ENCODE data around the gene L1CAM. TPM values are rescaled to one million over a fixed set of nuclear protein-coding genes. Genes with fewer than 3 reads are reported as not detected.

The L1CAM gene
- total RNA-seq, 2 experiments from 2014 or later, result 4.2 to 5.2 TPM

GRCh38 chrX:153830640-153831428, 55.1 kb downstream of the L1CAM start:
- Mint-ChIP-seq H3K9me3 (no peaks in the 10 kb centered on the region), H3K27ac (no peak overlapping the region), H3K4me3 (no peak overlapping the region), H3K36me3 (ENCODE audit: low read depth) (no peaks in the 10 kb centered on the region), H3K27me3 (peaks cover 35% of the 10 kb centered on the region), H3K4me1 (peaks cover 9% of the 10 kb centered on the region)
- CTCF ChIA-PET, result no interaction called here
- POLR2A ChIA-PET, result no interaction called here
- DNase-seq, result no peak

- DNase-seq, result no peak
- Mint-ChIP-seq H3K4me3 (peak within 1 kb of the TSS; percentile 32), H3K4me1 (peaks cover 9% of the 10 kb centered on the region), H3K9me3 (no peaks in the 10 kb centered on the region), H3K36me3 (ENCODE audit: low read depth) (no peaks in the 10 kb centered on the region), H3K27me3 (peaks cover 35% of the 10 kb centered on the region), H3K27ac (no peak within 1 kb of the TSS)
- ChIA-PET POLR2A (no interaction called here), CTCF (no interaction called here)
Measured at GRCh38 chrX:153829799-153830639, 56.0 kb downstream of the L1CAM start, which contains the start of gene PDZD4. Gene PDZD4, minus strand, starts transcription at chrX:153830544. Its CDS starts 246 bp downstream, at chrX:153830298.

GRCh38 chrX:153829549-153829798, 56.5 kb downstream of the L1CAM start:
- Mint-ChIP-seq H3K36me3 (ENCODE audit: low read depth) (no peaks in the 10 kb centered on the region), H3K27me3 (peaks cover 32% of the 10 kb centered on the region), H3K9me3 (no peaks in the 10 kb centered on the region), H3K4me3 (no peak overlapping the region), H3K4me1 (peaks cover 9% of the 10 kb centered on the region), H3K27ac (no peak overlapping the region)
- DNase-seq, result no peak
- ChIA-PET CTCF (no interaction called here), POLR2A (no interaction called here)

- Mint-ChIP-seq H3K27ac (no peak overlapping the region), H3K9me3 (no peaks in the 10 kb centered on the region), H3K27me3 (peaks cover 32% of the 10 kb centered on the region), H3K36me3 (ENCODE audit: low read depth) (no peaks in the 10 kb centered on the region), H3K4me3 (no peak overlapping the region), H3K4me1 (peaks cover 9% of the 10 kb centered on the region)
- no peak for DNase-seq
- CTCF ChIA-PET, result no interaction called here
- POLR2A ChIA-PET, result no interaction called here
Measured at GRCh38 chrX:153828723-153829548, 57.0 kb downstream of the L1CAM start.

GRCh38 chrX:153828308-153828707, 57.7 kb downstream of the L1CAM start:
- Mint-ChIP-seq H3K36me3 (ENCODE audit: low read depth) (no peaks in the 10 kb centered on the region), H3K27me3 (peaks cover 35% of the 10 kb centered on the region), H3K4me3 (no peak overlapping the region), H3K27ac (no peak overlapping the region), H3K4me1 (peaks cover 9% of the 10 kb centered on the region), H3K9me3 (no peaks in the 10 kb centered on the region)
- DNase-seq, result no peak
- ChIA-PET CTCF (no interaction called here), POLR2A (no interaction called here)

- Mint-ChIP-seq H3K9me3 (no peaks in the 10 kb centered on the region), H3K27me3 (peaks cover 32% of the 10 kb centered on the region), H3K4me1 (peaks cover 9% of the 10 kb centered on the region), H3K27ac (no peak overlapping the region), H3K36me3 (ENCODE audit: low read depth) (no peaks in the 10 kb centered on the region), H3K4me3 (no peak overlapping the region)
- no peak for DNase-seq
- ChIA-PET POLR2A (interaction anchor here (0.6 kb wide), 1 partner anchor 846 kb away, joined by 3 read pairs; no protein-coding TSS in a partner anchor), CTCF (no interaction called here)
Measured at GRCh38 chrX:153827903-153828302, 58.1 kb downstream of the L1CAM start.

- H3K4me1 Mint-ChIP-seq, result peaks cover 17% of the 10 kb centered on the region
- CTCF ChIA-PET, result no interaction called here
- no peak overlapping the region for H3K4me3 Mint-ChIP-seq
- H3K27ac Mint-ChIP-seq, result no peak overlapping the region
- H3K36me3 Mint-ChIP-seq (ENCODE audit: low read depth), result no peaks in the 10 kb centered on the region
- POLR2A ChIA-PET, result interaction anchor here (0.6 kb wide), 1 partner anchor 845 kb away, joined by 3 read pairs; no protein-coding TSS in a partner anchor
- no peak for DNase-seq
- peaks cover 29% of the 10 kb centered on the region for H3K27me3 Mint-ChIP-seq
- H3K9me3 Mint-ChIP-seq, result no peaks in the 10 kb centered on the region
Measured at GRCh38 chrX:153827016-153827415, 59.0 kb downstream of the L1CAM start.

- ChIA-PET CTCF (no interaction called here), POLR2A (no interaction called here)
- H3K4me3 Mint-ChIP-seq, result no peak overlapping the region
- H3K9me3 Mint-ChIP-seq, result no peaks in the 10 kb centered on the region
- DNase-seq, result no peak
- H3K4me1 Mint-ChIP-seq, result peaks cover 31% of the 10 kb centered on the region
- no peaks in the 10 kb centered on the region for H3K36me3 Mint-ChIP-seq (ENCODE audit: low read depth)
- peaks cover 20% of the 10 kb centered on the region for H3K27me3 Mint-ChIP-seq
- H3K27ac Mint-ChIP-seq, result no peak overlapping the region
Measured at GRCh38 chrX:153825042-153825441, 60.9 kb downstream of the L1CAM start.

- Mint-ChIP-seq H3K27ac (no peak overlapping the region), H3K4me3 (no peak overlapping the region), H3K36me3 (ENCODE audit: low read depth) (no peaks in the 10 kb centered on the region), H3K4me1 (peaks cover 31% of the 10 kb centered on the region), H3K9me3 (no peaks in the 10 kb centered on the region), H3K27me3 (peaks cover 19% of the 10 kb centered on the region)
- no peak for DNase-seq
- ChIA-PET CTCF (no interaction called here), POLR2A (no interaction called here)
Measured at GRCh38 chrX:153824348-153824747, 61.6 kb downstream of the L1CAM start.

- DNase-seq, result no peak
- Mint-ChIP-seq H3K36me3 (ENCODE audit: low read depth) (no peaks in the 10 kb centered on the region), H3K27me3 (peaks cover 9% of the 10 kb centered on the region), H3K27ac (no peak overlapping the region), H3K9me3 (no peaks in the 10 kb centered on the region), H3K4me3 (no peak overlapping the region), H3K4me1 (peaks cover 38% of the 10 kb centered on the region)
- ChIA-PET POLR2A (no interaction called here), CTCF (no interaction called here)
Measured at GRCh38 chrX:153821066-153821465, 64.9 kb downstream of the L1CAM start.

GRCh38 chrX:153820601-153821000, 65.4 kb downstream of the L1CAM start:
- DNase-seq, result no peak
- Mint-ChIP-seq H3K9me3 (no peaks in the 10 kb centered on the region), H3K27me3 (peaks cover 9% of the 10 kb centered on the region), H3K4me3 (no peak overlapping the region), H3K36me3 (ENCODE audit: low read depth) (no peaks in the 10 kb centered on the region), H3K4me1 (peaks cover 38% of the 10 kb centered on the region), H3K27ac (no peak overlapping the region)
- ChIA-PET CTCF (no interaction called here), POLR2A (no interaction called here)

- H3K27ac Mint-ChIP-seq, result no peak overlapping the region
- CTCF ChIA-PET, result no interaction called here
- H3K36me3 Mint-ChIP-seq (ENCODE audit: low read depth), result no peaks in the 10 kb centered on the region
- H3K4me3 Mint-ChIP-seq, result peak overlapping the region; percentile 32
- POLR2A ChIA-PET, result interaction anchor here (1.0 to 1.6 kb wide), 2 partner anchors 11 to 81 kb away, joined by 3 to 5 read pairs; no protein-coding TSS in a partner anchor
- H3K27me3 Mint-ChIP-seq, result peaks cover 16% of the 10 kb centered on the region
- no peaks in the 10 kb centered on the region for H3K9me3 Mint-ChIP-seq
- no peak for DNase-seq
- peaks cover 42% of the 10 kb centered on the region for H3K4me1 Mint-ChIP-seq
Measured at GRCh38 chrX:153819384-153820040, 66.5 kb downstream of the L1CAM start.

All from activated CD4-positive, alpha-beta memory T cell treated with anti-CD3 and anti-CD28 coated beads, Interleukin-2, amount 10 ng/mL, durations not matched to agents 7 days and 5 days (primary cell).